Fibroblast of gingiva (primary cell): ENCODE measurements around the gene BSND.
A peak's percentile ranks its signal among the peaks of the same experiment; 100 is the strongest.

ENCODE experiments used
- DNase-seq: peaks from one replicate; pipeline ENCODE4 v3.0.0-alpha.2; 2011; ENCODE audit warnings: low read depth

Gene BSND

DNA sequence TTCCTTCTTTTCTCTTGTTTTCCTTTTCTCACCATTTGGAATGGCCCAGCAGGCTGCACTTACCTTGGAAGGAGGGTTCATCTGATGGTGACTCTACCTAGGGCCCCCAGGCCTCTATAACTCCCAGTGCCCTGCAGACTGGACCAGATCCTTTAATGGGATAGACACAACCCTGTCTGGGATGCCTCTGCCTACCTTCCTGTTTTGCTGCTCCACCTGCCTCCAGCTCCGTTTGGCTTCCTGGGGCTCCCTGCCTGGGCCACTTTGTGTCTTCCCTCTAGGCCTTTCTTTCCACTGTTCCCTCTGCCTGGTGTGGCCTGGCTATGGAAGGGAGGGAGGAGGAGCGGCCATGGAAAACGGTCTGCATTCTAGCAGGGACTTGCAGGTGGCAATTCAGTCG lies 48.1 kb downstream of the BSND start:
- DNase-seq: no peak

DNA sequence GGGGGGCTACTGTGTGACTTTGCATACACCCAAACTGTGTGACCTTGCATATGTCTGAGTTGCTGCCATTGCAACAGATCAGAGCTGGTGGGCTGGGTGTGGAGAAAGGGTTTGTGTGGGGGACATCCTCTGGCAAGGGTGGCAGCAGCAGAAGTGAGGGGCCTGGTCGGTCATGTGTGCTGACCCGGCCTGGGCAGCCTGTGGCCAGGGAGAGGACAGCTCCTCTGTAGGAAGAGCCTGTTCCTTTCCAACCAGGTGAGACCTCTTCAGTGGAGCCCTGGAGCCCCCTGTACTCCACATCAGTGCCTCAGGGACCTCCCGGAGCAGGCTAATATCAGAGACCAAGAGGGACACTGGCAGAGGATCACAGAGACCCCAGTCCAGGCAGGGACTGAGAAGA lies 48.9 kb downstream of the BSND start:
- no peak for DNase-seq

DNA sequence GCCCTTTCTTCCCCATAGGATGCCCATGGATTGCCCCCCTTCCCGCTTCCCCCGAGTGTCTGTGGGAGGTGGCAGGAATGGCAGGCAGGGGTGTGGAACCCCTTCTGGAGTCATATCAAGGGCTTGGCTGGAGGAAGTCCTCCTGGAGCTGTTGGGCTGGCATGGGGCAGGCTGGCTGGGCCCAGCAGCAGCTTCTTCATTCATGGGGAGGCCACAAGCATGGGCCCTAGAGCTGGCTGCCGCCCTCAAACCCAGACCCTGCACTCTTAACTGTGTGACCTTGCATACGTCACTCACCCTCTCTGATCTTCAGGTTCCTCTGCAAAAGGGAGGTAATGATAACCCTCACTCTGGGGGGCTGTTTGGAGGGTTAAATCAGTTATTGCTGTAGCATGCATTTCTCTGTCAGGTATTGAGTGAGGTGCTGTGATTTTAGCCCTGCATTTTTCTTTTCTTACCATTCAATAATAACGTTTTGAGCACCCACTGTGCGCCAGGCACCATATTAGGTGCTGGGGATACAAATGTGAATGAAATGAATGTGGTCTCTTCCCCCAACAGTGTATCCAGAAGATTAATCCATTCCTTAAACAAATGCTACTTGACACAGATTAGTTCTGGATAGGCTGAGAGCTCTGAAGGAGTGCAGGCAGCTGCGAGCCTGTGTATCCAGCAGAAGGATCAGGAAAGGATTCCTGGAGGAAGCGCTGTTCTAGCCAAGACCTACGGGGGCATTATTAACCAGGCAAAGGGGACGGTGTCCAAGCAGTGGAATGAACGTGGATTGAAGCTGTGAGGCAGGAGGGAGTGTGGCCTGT lies 49.9 kb downstream of the BSND start:
- no peak for DNase-seq

DNA sequence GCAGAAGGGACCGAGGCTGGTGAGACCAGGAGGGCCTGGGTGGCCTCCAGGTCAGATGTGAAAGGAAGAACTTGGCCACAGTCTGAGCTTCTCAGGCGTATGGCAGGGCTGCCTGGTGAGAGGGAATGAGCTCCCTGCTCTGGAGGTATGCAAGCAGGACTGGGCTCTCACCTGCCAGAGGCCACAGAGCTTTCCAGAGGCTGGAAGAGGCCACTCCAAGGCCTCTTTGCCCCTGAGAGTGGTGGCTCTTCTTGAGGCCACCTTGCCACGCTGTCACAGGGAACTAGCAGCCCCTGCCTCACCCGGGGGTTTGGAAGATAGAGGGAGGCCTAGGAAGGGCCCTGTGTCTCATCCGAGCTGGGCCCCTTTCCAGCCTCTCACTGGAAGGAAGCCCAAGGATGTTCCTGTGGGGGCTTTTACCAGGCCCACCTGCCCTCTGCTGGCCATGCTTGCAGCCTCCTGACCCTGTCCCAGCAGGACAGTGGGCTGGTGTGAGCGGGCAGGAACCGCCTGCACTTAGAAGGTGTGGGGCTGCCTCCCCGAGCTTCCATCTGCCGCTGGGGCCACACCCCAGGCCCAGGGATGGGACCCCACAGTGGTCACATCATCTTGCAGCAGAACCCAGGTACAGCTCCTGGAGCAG lies 50.7 kb downstream of the BSND start:
- DNase-seq: no peak

DNA sequence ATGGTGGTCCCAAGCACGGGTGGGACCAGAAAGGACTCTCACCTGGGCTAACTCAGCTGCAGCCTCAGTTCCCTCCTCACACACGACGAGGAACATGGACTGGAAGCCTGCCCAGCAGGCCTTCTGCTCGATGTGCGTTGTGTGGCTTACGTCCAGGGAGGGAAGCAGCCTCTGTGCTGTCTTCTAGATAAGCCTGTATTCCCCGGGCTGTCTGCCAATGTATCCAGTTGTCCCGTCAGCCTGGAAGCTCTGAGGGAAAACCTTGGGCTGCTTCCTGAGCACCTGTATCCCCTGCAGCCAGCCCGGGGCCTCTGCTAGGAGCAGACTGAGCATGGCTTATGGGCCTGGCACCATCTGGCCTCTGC lies 51.2 kb downstream of the BSND start:
- no peak for DNase-seq

DNA sequence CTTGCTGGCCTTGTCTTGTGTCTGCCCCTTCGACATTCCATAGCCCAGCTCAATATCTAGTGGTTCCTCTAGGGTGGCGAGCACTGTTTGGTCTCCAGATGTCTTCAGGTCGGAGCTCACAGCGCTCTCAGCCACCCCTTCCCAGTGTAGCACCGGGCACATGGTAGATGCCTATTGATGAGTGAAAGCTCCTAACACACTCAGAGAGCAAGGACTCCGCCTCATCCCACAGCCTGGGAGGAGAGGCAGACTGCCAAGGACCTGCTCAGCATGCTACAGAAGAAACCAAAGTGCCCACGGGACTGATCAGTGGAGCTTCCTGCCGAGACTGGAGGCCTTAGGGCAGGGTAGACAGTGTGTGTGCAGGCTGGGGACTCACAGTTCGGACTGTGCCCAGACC lies 51.5 kb downstream of the BSND start:
- peak; percentile 22 for DNase-seq

DNA sequence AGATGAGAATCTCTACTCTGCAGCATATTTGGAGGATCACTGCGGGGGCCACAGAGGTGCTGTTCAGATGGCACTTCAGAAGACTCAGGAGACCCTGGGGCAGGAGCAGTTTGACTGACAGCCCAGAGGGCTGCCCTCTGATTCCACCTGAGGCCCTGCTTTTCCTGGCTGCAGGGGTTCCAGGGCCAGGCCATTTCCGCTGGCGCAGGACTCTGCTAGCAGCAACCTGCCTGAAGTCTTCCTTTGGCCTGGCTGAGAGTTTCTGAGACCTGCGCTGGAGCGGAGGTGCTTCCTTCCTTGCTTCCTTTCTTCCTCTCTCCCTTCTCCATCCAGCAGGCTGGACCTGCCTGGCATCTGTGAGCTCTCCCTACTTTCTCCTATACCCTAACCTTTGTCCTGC lies 52.4 kb downstream of the BSND start:
- DNase-seq: no peak

DNA sequence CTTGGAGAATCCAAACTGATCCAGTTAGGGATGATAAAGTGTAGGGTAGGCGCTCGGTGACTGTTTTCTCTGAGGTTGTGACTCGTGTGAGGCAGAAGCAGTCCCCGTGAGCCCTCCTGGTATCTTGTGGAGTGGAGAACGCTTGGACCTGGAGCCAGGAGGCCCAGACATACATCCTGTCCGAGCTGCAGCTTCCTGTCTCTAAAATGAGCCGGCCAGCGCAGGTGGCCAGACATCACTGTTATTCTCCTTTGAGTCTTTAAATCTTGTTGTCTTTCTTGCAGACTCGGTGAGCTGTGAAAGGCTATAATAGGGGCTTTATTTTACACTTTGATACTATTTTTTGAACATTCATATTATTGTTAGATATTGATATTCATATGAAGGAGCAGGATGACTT lies 52.9 kb downstream of the BSND start:
- DNase-seq: no peak

DNA sequence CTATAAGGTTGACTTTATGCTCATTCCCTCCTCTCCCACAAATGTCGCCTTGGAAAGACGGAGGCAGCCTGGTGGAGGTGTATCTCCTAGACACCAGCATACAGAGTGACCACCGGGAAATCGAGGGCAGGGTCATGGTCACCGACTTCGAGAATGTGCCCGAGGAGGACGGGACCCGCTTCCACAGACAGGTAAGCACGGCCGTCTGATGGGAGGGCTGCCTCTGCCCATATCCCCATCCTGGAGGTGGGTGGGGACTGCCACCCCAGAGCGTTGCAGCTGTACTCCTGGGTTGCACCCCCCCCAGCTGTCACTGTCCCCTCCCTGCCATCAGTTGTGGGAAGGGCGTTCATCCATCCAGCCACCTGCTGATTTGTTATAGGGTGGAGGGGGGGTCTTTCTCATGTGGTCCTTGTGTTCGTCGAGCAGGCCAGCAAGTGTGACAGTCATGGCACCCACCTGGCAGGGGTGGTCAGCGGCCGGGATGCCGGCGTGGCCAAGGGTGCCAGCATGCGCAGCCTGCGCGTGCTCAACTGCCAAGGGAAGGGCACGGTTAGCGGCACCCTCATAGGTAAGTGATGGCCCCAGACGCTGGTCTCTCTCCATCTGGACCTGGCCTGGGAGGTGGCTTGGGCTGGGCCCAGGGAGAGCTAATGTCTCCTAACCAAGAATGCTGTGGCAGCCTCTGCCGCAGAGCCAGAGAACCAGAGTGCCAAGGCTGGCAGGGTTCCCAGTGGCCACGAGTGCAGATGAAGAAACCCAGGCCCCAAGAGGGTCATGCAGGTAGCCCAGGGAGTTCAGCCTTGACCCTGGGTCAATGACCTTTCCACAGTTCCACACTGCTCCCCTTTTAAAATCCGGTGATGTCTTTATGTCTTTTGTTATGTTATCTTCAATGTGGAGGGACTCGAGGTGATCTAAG lies 53.7 kb downstream of the BSND start:
- DNase-seq: no peak

DNA sequence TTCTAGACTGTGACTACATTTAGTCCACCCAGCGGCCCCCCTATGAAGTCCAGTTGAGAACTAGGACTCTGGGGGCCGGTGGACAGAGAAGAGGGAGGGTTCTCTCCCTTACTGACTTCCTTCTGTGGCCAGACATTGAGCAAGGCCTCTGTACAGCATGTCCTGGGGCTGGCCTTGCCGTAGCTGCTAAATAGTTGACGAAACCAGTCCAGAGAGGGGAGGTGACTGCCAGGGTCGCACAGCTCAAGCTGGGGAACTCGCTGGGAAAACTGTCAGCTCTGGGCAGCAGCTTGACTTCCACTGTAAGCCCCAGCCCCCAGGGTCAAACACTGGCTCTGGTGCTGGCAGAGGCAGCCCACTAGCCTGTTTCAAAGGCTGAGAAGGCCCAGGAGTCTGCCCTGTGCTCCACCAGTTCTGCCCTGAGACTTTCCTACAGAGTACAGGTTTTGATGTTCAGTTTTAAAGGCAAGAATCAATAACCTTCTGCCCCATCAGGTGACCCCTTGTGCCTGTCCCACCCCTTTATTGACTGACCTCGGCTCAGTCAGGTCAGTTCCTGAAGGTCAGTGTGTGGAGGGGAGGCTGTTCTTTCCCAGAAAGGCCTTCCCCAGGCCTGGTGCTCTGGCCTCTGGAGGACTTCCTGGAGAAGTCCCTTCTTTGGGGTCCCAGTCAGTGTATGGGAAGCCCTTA lies 54.7 kb downstream of the BSND start:
- DNase-seq: peak; percentile 61

DNA sequence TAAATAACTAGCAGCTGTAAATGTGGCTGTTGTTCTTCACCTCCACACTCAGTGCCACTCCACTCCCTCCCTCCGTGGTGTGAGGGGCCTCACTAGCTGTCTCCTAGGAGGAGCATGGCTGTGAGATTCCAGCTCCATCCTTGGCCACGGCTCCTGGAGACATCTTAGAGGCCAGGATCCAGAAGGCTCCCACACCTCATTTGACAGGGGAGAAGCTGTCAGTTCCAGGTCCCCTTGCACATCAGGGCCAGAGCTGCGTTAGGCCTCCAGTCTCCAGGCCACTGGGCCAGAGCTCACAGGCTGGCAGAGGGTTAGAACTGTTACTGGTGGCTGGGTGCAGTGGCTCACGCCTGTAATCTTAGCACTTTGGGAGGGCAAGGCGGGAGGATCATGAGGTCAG lies 55.7 kb downstream of the BSND start:
- DNase-seq: no peak

DNA sequence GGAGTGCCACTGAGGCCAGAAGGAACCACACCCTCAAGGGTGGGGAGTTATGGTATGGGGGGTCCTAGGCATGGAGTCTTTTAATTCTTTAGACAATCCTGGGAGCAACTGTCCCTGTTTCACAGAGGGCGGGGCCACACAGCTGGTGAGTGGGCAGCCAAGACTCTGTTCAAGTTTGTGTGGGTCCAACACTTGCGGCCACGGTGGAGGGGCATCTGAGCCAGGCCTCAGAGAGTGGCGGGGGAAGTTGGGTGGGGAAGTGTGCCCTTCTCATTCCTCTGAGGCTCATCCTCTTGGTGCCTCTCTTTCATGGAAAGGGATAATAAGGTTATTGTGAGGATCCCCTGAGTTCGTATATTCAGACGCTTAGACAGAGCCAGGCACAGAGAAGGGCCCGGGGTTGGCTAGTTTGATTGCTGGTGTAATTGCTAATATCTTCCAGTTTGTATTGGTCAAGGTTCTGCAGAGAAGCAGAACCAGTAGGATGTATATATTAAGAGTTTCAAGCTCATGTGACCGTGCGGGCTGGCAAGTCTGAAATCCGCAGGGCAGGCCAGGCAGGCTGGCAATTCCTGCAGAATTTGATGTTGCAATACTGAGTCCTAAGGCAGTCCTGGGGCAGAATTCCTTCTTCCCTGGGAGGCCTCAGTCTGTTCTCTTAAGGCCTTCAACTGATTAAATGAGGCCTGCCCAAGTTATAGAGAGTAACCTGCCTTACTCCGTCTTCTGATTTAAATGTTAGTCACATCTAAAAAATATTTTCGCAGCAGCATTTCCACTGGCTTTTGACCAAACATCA lies 56.5 kb downstream of the BSND start:
- DNase-seq: peak; percentile 85

DNA sequence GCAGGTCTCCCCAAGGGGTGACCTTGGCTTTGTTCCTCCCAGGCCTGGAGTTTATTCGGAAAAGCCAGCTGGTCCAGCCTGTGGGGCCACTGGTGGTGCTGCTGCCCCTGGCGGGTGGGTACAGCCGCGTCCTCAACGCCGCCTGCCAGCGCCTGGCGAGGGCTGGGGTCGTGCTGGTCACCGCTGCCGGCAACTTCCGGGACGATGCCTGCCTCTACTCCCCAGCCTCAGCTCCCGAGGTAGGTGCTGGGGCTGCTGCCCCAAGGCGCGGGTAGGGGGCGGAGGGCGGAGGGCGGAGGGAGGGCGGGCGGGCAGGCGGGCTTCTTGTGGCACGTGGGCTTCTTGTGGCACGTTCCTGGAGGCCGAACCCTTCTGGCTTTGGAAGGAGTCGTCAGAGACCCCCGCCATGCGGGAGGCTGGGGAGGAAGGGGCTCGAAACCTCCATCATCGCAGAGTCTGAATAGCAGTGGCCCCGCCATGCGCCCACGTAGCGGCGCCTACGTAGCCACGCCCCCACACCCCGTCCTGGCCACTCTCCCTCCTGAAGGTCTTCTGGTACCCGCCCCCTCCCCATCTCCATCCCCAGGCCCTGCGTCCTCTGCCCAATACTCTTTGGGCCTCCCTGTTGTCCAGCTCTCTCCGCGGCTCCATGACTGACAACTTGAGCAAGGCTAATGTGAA lies 57.4 kb downstream of the BSND start:
- DNase-seq: no peak

DNA sequence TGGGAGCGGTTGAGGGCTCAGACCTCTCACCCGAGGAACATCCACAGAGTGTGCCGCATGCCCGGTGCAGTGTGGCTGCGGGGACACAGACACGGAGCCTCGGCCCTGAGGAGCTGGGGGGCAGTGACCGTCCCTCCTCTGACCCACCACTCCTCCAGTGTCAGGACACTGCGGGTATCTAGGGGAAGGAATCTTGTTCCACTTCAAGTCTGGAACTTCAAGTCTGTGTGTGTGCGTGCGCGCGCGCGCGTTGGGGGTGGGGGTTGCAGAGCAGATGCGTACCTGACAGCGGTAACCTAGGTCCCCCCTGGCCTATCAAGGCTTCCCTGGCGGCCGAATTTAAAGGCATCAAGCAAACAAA lies 57.9 kb downstream of the BSND start:
- no peak for DNase-seq

DNA sequence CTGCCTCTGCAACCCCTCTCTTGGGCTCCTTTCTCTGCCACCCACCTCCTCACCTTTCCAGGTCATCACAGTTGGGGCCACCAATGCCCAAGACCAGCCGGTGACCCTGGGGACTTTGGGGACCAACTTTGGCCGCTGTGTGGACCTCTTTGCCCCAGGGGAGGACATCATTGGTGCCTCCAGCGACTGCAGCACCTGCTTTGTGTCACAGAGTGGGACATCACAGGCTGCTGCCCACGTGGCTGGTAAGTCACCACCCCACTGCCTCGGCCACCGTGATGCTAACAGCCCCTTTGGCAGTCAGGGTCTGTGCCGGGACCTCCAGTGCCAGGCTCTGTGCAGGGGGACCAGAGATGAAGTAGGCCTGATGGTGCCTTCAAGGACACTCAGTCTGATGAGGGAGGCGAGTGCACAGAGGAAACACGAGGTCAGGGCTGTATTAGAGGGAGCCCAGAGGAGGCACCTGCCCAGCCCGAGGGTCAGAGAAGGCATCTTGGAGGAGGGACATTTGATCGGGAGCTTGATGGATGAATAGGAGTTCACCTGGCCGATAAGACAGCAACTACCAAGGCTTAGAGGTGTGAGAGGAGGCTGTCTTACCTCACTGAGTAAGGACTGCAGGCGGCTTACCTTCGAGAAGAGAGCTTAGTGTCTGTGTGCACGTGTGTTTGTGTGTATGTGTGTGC lies 58.7 kb downstream of the BSND start:
- DNase-seq: no peak

DNA sequence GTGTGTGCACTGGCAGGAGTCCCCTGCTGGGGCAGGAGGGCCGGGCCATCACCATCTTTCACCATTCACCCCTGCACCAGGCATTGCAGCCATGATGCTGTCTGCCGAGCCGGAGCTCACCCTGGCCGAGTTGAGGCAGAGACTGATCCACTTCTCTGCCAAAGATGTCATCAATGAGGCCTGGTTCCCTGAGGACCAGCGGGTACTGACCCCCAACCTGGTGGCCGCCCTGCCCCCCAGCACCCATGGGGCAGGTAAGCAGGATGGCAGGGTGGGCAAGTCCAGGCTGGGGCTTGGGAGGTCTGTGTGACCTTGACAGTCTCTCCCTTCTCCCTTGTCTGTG lies 59.2 kb downstream of the BSND start:
- DNase-seq: no peak

DNA sequence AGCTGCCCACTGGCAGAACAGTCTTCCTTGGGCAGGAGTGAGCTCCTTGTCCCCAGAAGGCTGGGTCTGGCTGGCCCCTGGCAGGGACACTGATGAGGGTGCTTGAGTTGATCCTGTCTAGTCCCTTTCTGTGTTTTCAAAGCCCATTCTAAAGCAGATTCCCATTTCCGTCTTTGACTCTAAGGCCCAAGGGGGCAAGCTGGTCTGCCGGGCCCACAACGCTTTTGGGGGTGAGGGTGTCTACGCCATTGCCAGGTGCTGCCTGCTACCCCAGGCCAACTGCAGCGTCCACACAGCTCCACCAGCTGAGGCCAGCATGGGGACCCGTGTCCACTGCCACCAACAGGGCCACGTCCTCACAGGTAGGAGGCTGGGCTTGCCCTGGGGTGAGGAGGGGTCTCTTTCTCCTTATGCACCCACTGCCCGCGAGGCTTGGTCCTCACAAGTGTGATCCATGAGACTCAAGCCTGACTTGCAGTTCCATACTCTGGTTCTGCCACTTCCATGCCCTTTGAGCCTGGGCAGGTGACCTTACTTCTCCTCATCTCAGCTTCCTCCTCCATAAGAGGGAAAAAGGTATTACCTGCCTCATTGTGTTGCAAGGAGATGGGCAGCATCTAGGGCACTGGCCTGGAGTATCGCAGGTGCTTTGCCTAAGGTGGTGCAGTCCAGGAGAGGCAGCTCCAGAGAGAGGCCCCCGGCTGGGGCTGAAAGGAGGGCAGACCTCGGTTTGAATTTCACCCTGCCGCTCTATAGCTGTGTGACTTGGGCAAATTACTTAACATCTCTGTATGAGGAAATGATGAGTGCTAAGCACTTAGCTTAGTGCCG lies 60.8 kb downstream of the BSND start:
- DNase-seq: no peak

DNA sequence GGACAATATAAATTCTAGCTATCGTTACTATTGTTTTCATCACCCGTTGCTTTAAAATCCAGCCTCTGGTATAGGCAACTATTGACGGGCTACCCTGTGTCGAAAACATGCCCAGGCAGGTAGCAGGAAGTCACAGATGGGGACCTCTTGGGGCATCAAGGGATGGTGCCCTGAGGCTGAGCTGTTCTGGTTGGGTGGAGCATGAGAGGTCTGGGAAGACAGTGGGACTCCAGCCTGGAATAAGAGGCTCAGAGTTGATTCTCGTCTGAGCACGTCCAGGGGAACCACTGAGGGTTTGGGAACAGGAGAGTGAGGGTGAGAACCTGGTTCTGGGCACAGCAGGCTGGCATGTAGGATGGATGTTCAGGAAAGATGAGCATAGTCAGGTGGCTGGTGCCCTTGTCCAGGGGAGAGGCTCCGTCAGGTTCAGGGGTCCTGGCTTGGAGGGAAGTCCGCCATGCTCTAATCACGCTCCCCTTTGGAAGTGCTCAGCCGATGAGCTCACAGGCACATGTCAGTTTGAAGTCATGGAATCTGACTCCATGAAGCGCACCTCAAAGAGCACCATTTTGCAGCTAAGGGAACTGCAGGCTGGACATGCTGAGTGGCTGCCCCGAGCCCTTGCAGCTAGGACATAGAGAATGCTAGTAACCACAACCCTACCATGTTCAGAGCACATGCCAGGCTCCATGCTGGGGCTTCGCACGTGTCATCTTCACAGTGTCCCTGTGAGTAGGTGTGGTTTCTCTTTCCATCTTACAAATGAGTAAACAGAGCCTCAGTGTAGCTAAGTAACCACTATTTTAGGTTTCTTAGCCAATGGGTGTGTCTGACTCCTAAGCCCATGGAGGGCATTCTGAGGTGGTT lies 61.6 kb downstream of the BSND start:
- DNase-seq: no peak
